ENCODE data around the gene DOCK4.

- TF ChIP-seq CTCF (conservative IDR thresholded peaks at IDR 0.05; ENCODE audit: low read length), result no peak
- no peak for TF ChIP-seq EZH2phosphoT487 (IDR thresholded peaks at IDR 0.05; ENCODE audit: borderline replicate concordance)
These were observed 113.3 kb downstream of the DOCK4 start for GRCh38 chr7:112092709-112093395.
